HepG2 (cell line): Measurements from ENCODE around the gene GPR17. TPM values are rescaled to one million over a fixed set of nuclear protein-coding genes. Genes with fewer than 3 reads are reported as not detected.

ENCODE experiments used
- AKNA ChIP-seq: sonication (generic); formaldehyde crosslinking; IDR thresholded peaks from 2 replicates; pipeline ENCODE4 v1.4.0; 2020; ENCODE audit warnings: missing genetic modification reagents, borderline replicate concordance
- DDIT3 ChIP-seq: sonication (generic); formaldehyde crosslinking; IDR thresholded peaks from 2 replicates; pipeline ENCODE4 v1.4.0; 2020; ENCODE audit warnings: mild to moderate bottlenecking, missing genetic modification reagents
- PAX8 ChIP-seq: sonication (generic); formaldehyde crosslinking; IDR thresholded peaks from 2 replicates; pipeline ENCODE4 v1.8.0; 2022; ENCODE audit warnings: mild to moderate bottlenecking, missing genetic modification reagents, borderline replicate concordance
- PLRG1 ChIP-seq: fragments of 450-650 bp; conservative IDR thresholded peaks from 2 replicates; pipeline ENCODE4 v1.6.1; 2016
- SIN3B ChIP-seq: fragments of 150-350 bp; IDR thresholded peaks from 2 replicates; pipeline ENCODE4 v1.6.1; 2014; ENCODE audit warnings: low read length
- THAP9 ChIP-seq: sonication (generic); formaldehyde crosslinking; IDR thresholded peaks from 2 replicates; pipeline ENCODE4; 2020; ENCODE audit warnings: missing genetic modification reagents, mild to moderate bottlenecking, borderline replicate concordance
- ZBTB37 ChIP-seq: sonication (generic); formaldehyde crosslinking; IDR thresholded peaks from 2 replicates; pipeline ENCODE4 v1.4.0; 2020; ENCODE audit warnings: mild to moderate bottlenecking, missing genetic modification reagents
- ZNF264 ChIP-seq: sonication (generic); formaldehyde crosslinking; IDR thresholded peaks from 2 replicates; pipeline ENCODE4 v1.4.0; 2020; ENCODE audit warnings: missing genetic modification reagents
- ZNF501 ChIP-seq: sonication (generic); formaldehyde crosslinking; IDR thresholded peaks from 2 replicates; pipeline ENCODE4 v1.5.1; 2020; ENCODE audit warnings: mild to moderate bottlenecking, moderate library complexity, missing genetic modification reagents
- ZNF724P ChIP-seq: sonication (generic); formaldehyde crosslinking; IDR thresholded peaks from 2 replicates; pipeline ENCODE4 v1.8.0; 2022; ENCODE audit warnings: missing genetic modification reagents, borderline replicate concordance
- ZNF768 ChIP-seq: sonication (generic); formaldehyde crosslinking; IDR thresholded peaks from 2 replicates; pipeline ENCODE4 v1.4.0; 2020; ENCODE audit warnings: missing genetic modification reagents
- polyA plus RNA-seq, 8 experiments: library from polyadenylated mRNA; depleted of rRNA in 3 of 8; stranded (reverse) in 7 of 8; unstranded in 1 of 8; fragments of >200 nt; fragmentation: Illumina TruSeq in 4 of 8; extraction: Trizol in 4 of 8; gene quantifications; 2 replicates each; pipeline versions ENCODE4 v1.2.1 to v1.2.3, GENCODE V29; 2011 to 2016; ENCODE audit warnings: low read depth in 4 of 8, missing spikeins in 1 of 8, mixed read lengths in 1 of 8; ENCODE audit not compliant: insufficient read depth in 1 of 8
- total RNA-seq, 5 experiments: library from RNA; depleted of rRNA; stranded (reverse); fragments of >200 nt; fragmentation: Illumina TruSeq; extraction: Trizol; gene quantifications; 2 replicates each; pipeline ENCODE4 v1.2.3, GENCODE V29; 2016; ENCODE audit warnings: low read depth in 1 of 5

GPR17 gene
- total and polyA plus RNA-seq, 2 of the 13 experiments (the other 11 are each of a cell fraction or from before 2014, with no cell fraction given), result not detected

GRCh38 chr2:127644066-127645025, 1.6 kb upstream of the GPR17 start (continued):
- TF ChIP-seq THAP9 (CRISPR knock-in tag), result peak; percentile 86
- TF ChIP-seq PLRG1, result no peak
- TF ChIP-seq PAX8 (CRISPR knock-in tag), result no peak
- no peak for TF ChIP-seq DDIT3 (CRISPR knock-in tag)
- TF ChIP-seq ZNF724P, result no peak
- TF ChIP-seq ZNF501, result no peak
- peak; percentile 42; the same call in 1 of the 2 replicates for TF ChIP-seq ZNF768 (CRISPR knock-in tag)
- no peak for TF ChIP-seq ZNF264 (CRISPR knock-in tag)
- TF ChIP-seq SIN3B, result no peak
- no peak for TF ChIP-seq ZBTB37
- no peak for TF ChIP-seq AKNA
- TF ChIP-seq, all 625 proteins: peak for 5
